ENCODE measurements around the gene SORCS2.

Gene SORCS2

DNA sequence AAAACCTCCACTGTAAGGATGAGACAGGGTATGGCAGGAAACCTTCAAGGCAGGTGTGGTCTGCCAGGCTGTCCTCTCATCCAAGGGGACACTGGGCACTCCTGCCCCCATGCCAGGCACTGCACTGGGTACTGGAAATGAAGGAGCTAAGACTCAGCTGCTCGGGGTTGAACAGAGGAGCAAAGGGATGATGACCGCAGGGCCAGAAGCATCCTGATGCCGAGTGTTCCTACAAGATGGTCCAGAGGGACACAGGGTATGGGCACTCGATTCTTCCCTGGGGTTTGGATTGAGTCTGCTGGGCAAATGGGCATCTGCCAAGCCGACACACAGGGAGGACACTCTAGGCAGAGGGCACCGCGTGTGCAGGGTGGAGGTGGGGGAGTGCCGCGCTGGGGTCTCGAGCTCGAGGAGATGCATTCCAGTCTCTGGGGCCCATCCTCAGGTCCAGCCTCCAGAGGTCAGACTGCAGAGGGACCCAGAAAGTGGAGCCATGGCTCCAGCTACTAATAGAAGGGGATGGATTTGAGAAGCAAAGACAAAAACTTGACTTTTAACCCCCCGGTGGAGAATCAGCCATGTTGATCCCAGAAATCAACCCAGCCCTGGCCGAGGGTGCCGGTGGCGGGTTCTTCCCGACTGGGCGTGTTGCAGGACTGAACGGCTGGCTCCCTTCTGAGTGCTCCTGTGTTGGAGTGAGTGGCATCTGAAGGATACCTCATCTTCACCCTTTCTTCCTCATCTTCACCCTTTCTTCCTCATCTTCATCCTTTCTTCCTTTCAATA lies 500.3 kb downstream of the SORCS2 start:
- Histone ChIP-seq H3K9me2 (replicated peaks; ENCODE audit: control insufficient read depth, low read length) (no peaks in the 10 kb centered on the region), H3K9me3 (ENCODE audit: control insufficient read depth, insufficient read depth, low read length) (no peaks in the 10 kb centered on the region), H3K4me2 (ENCODE audit: low read length) (no peak overlapping the region), H4K20me1 (ENCODE audit: control insufficient read depth, insufficient read depth, low read depth, low read length) (no peaks in the 10 kb centered on the region), H3K79me2 (ENCODE audit: control insufficient read depth, low read length) (no peaks in the 10 kb centered on the region), H3F3A (ENCODE audit: control insufficient read depth, insufficient read depth) (no peaks in the 10 kb centered on the region), H3K4me3 (ENCODE audit: low read length) (no peak overlapping the region), H3K36me3 (ENCODE audit: control insufficient read depth, low read length) (no peaks in the 10 kb centered on the region), H3K27ac (ENCODE audit: low read depth, low read length) (no peak overlapping the region), H3K27me3 (ENCODE audit: control insufficient read depth, low read length) (no peaks in the 10 kb centered on the region), H3K4me1 (ENCODE audit: control insufficient read depth, low read length) (no peaks in the 10 kb centered on the region)
- TF ChIP-seq EZH2phosphoT487 (IDR thresholded peaks at IDR 0.05; ENCODE audit: borderline replicate concordance, low read length), result no peak
- TF ChIP-seq, protein P1, sequence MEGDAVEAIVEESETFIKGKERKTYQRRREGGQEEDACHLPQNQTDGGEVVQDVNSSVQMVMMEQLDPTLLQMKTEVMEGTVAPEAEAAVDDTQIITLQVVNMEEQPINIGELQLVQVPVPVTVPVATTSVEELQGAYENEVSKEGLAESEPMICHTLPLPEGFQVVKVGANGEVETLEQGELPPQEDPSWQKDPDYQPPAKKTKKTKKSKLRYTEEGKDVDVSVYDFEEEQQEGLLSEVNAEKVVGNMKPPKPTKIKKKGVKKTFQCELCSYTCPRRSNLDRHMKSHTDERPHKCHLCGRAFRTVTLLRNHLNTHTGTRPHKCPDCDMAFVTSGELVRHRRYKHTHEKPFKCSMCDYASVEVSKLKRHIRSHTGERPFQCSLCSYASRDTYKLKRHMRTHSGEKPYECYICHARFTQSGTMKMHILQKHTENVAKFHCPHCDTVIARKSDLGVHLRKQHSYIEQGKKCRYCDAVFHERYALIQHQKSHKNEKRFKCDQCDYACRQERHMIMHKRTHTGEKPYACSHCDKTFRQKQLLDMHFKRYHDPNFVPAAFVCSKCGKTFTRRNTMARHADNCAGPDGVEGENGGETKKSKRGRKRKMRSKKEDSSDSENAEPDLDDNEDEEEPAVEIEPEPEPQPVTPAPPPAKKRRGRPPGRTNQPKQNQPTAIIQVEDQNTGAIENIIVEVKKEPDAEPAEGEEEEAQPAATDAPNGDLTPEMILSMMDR (IDR thresholded peaks at IDR 0.05; ENCODE audit: low read depth, low read length, poor library complexity, severe bottlenecking), result no peak

DNA sequence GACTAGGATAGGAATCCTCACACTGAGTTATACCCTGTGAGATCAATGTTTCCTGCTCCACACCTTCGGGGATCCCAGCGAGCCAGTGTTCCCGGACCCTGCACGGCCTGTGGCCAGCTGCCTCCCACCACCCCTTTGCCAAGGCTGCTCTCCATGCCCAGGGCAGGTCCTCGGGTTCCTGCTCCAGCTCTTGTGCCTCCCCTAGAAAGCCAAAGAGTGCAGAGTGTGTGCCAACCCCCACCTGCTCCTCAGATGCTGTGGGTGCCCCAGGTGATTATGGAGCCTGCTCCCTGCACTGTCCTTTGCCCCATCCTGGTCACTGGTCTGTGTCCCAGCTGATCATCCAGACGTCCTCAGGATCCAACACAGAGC lies 500.9 kb downstream of the SORCS2 start:
- Histone ChIP-seq H3K4me3 (ENCODE audit: low read length) (no peak overlapping the region), H3K4me1 (ENCODE audit: control insufficient read depth, low read length) (no peaks in the 10 kb centered on the region), H3K27me3 (ENCODE audit: control insufficient read depth, low read length) (no peaks in the 10 kb centered on the region), H3K36me3 (ENCODE audit: control insufficient read depth, low read length) (no peaks in the 10 kb centered on the region), H3K9me2 (replicated peaks; ENCODE audit: control insufficient read depth, low read length) (no peaks in the 10 kb centered on the region), H3K79me2 (ENCODE audit: control insufficient read depth, low read length) (no peaks in the 10 kb centered on the region), H4K20me1 (ENCODE audit: control insufficient read depth, insufficient read depth, low read depth, low read length) (no peaks in the 10 kb centered on the region), H3K9me3 (ENCODE audit: control insufficient read depth, insufficient read depth, low read length) (no peaks in the 10 kb centered on the region), H3K27ac (ENCODE audit: low read depth, low read length) (no peak overlapping the region), H3K4me2 (ENCODE audit: low read length) (no peak overlapping the region), H3F3A (ENCODE audit: control insufficient read depth, insufficient read depth) (no peaks in the 10 kb centered on the region)
- TF ChIP-seq EZH2phosphoT487 (IDR thresholded peaks at IDR 0.05; ENCODE audit: borderline replicate concordance, low read length), result no peak
- TF ChIP-seq, protein P1 (IDR thresholded peaks at IDR 0.05; ENCODE audit: low read depth, low read length, poor library complexity, severe bottlenecking), result no peak

DNA sequence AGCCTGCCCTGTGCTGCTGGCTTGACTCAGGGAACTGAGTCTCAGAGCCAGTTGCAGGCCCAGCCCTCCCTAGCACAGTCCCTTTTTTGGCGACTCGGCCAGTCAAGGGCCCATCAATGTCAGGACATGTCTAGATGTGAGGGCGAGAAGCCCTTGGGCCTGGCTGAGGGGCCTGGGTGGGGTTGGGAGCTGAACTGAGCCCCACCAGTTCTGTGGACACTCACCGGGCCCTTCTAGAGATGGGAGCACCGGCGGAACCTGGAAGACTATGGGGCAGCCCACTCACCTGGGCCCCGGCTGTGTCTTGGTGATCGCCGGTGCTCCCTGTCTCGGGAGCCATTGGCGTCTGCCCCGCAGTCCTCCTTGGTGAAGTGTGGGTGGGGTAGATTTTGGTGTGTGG lies 501.4 kb downstream of the SORCS2 start:
- H3F3A ChIP-seq (ENCODE audit: control insufficient read depth, insufficient read depth), result no peaks in the 10 kb centered on the region
- H3K27ac ChIP-seq (ENCODE audit: low read depth, low read length), result no peak overlapping the region
- no peaks in the 10 kb centered on the region for H3K27me3 ChIP-seq (ENCODE audit: control insufficient read depth, low read length)
- H4K20me1 ChIP-seq (ENCODE audit: control insufficient read depth, insufficient read depth, low read depth, low read length), result no peaks in the 10 kb centered on the region
- H3K4me3 ChIP-seq (ENCODE audit: low read length), result no peak overlapping the region
- H3K36me3 ChIP-seq (ENCODE audit: control insufficient read depth, low read length), result no peaks in the 10 kb centered on the region
- H3K9me2 ChIP-seq (replicated peaks; ENCODE audit: control insufficient read depth, low read length), result no peaks in the 10 kb centered on the region
- no peaks in the 10 kb centered on the region for H3K9me3 ChIP-seq (ENCODE audit: control insufficient read depth, insufficient read depth, low read length)
- H3K79me2 ChIP-seq (ENCODE audit: control insufficient read depth, low read length), result no peaks in the 10 kb centered on the region
- no peaks in the 10 kb centered on the region for H3K4me1 ChIP-seq (ENCODE audit: control insufficient read depth, low read length)
- TF ChIP-seq, protein P1 (IDR thresholded peaks at IDR 0.05; ENCODE audit: low read depth, low read length, poor library complexity, severe bottlenecking), result no peak
- TF ChIP-seq EZH2phosphoT487 (IDR thresholded peaks at IDR 0.05; ENCODE audit: borderline replicate concordance, low read length), result no peak
- no peak overlapping the region for H3K4me2 ChIP-seq (ENCODE audit: low read length)

Data from DOHH2 (cell line).